Gastrocnemius medialis (tissue), 4 donors: ENCODE data around the gene SEC23A.

ENCODE experiments used
- CTCF ChIP-seq, 5 experiments: fragments of 450-650 bp in 3 of 5; fragments of 200-600 bp in 2 of 5; sonication (generic) in 2 of 5; IDR thresholded peaks in 4 of 5; conservative IDR thresholded peaks in 1 of 5; 1 replicate in 4 of 5; 2 replicates in 1 of 5; pipeline ENCODE4 v1.5.1; 2016 to 2019; ENCODE audit warnings: antibody characterized with exemption in 5 of 5, mild to moderate bottlenecking in 3 of 5, moderate library complexity in 3 of 5
- POLR2A ChIP-seq, 2 donors: fragments of 450-650 bp; IDR thresholded peaks; one replicate each; pipeline ENCODE4 v1.6.1; 2017; ENCODE audit warnings: antibody characterized with exemption in 2 of 2, mild to moderate bottlenecking in 2 of 2, moderate library complexity in 2 of 2

GRCh38 chr14:39080886-39081285 lies 22.1 kb downstream of the SEC23A start:
- TF ChIP-seq CTCF (IDR thresholded peaks at IDR 0.05 in 4 of 5, conservative IDR thresholded peaks at IDR 0.05 in 1 of 5) (no peak), POLR2A (IDR thresholded peaks at IDR 0.05) (no peak)
